Measurements from ENCODE around the gene PRSS53.

PRSS53 gene

GRCh38 chr16:31113121-31114120 lies 24.7 kb upstream of the PRSS53 start:
- no peak overlapping the region for H3K4me3 ChIP-seq (ENCODE audit: low read length)
- no peak overlapping the region for H3K27ac ChIP-seq (ENCODE audit: low read length)
- peaks cover 36% of the 10 kb centered on the region for H3K36me3 ChIP-seq (ENCODE audit: insufficient read depth, low read depth, low read length)
- no peak overlapping the region for H3K9ac ChIP-seq (ENCODE audit: low read depth, low read length)
- H3K27me3 ChIP-seq (ENCODE audit: insufficient read depth, low read length), result no peaks in the 10 kb centered on the region
- peaks cover 4% of the 10 kb centered on the region for H3K4me1 ChIP-seq (ENCODE audit: insufficient read depth, low read length)
- no peaks in the 10 kb centered on the region for H3K9me3 ChIP-seq (ENCODE audit: insufficient read depth, low read depth, low read length)

GRCh38 chr16:31112711-31113110 lies 24.0 kb upstream of the PRSS53 start:
- H3K9ac ChIP-seq (ENCODE audit: low read depth, low read length), result no peak overlapping the region
- H3K36me3 ChIP-seq (ENCODE audit: insufficient read depth, low read depth, low read length), result peaks cover 36% of the 10 kb centered on the region
- no peaks in the 10 kb centered on the region for H3K4me1 ChIP-seq (ENCODE audit: insufficient read depth, low read length)
- no peak overlapping the region for H3K27ac ChIP-seq (ENCODE audit: low read length)
- H3K4me3 ChIP-seq (ENCODE audit: low read length), result no peak overlapping the region
- no peaks in the 10 kb centered on the region for H3K9me3 ChIP-seq (ENCODE audit: insufficient read depth, low read depth, low read length)
- H3K27me3 ChIP-seq (ENCODE audit: insufficient read depth, low read length), result no peaks in the 10 kb centered on the region

GRCh38 chr16:31111881-31112466 lies 23.2 kb upstream of the PRSS53 start:
- no peak overlapping the region for H3K9ac ChIP-seq (ENCODE audit: low read depth, low read length)

GRCh38 chr16:31110106-31111034 lies 21.6 kb upstream of the PRSS53 start:
- Histone ChIP-seq H3K4me3 (ENCODE audit: low read length) (no peak overlapping the region), H3K27me3 (ENCODE audit: insufficient read depth, low read length) (no peaks in the 10 kb centered on the region), H3K9me3 (ENCODE audit: insufficient read depth, low read depth, low read length) (no peaks in the 10 kb centered on the region), H3K36me3 (ENCODE audit: insufficient read depth, low read depth, low read length) (peaks cover 36% of the 10 kb centered on the region), H3K9ac (ENCODE audit: low read depth, low read length) (no peak overlapping the region), H3K27ac (ENCODE audit: low read length) (no peak overlapping the region), H3K4me1 (ENCODE audit: insufficient read depth, low read length) (no peaks in the 10 kb centered on the region)

More at GRCh38 chr16:31111881-31112466, 23.2 kb upstream of the PRSS53 start:
- Histone ChIP-seq H3K36me3 (ENCODE audit: insufficient read depth, low read depth, low read length) (peaks cover 36% of the 10 kb centered on the region), H3K27ac (ENCODE audit: low read length) (no peak overlapping the region), H3K4me1 (ENCODE audit: insufficient read depth, low read length) (no peaks in the 10 kb centered on the region), H3K27me3 (ENCODE audit: insufficient read depth, low read length) (no peaks in the 10 kb centered on the region), H3K4me3 (ENCODE audit: low read length) (no peak overlapping the region), H3K9me3 (ENCODE audit: insufficient read depth, low read depth, low read length) (no peaks in the 10 kb centered on the region)

GRCh38 chr16:31109622-31110021 lies 20.9 kb upstream of the PRSS53 start:
- Histone ChIP-seq H3K4me1 (ENCODE audit: insufficient read depth, low read length) (no peaks in the 10 kb centered on the region), H3K9ac (ENCODE audit: low read depth, low read length) (no peak overlapping the region), H3K27me3 (ENCODE audit: insufficient read depth, low read length) (no peaks in the 10 kb centered on the region), H3K4me3 (ENCODE audit: low read length) (peak overlapping the region; percentile 78; the same call in 1 of the 2 replicates), H3K9me3 (ENCODE audit: insufficient read depth, low read depth, low read length) (no peaks in the 10 kb centered on the region), H3K27ac (ENCODE audit: low read length) (no peak overlapping the region), H3K36me3 (ENCODE audit: insufficient read depth, low read depth, low read length) (peaks cover 36% of the 10 kb centered on the region)

- Histone ChIP-seq H3K36me3 (ENCODE audit: insufficient read depth, low read depth, low read length) (peaks cover 36% of the 10 kb centered on the region), H3K27ac (ENCODE audit: low read length) (no peak overlapping the region)
These were observed 20.2 kb upstream of the PRSS53 start for GRCh38 chr16:31108794-31109558.

GRCh38 chr16:31108035-31108793 lies 19.5 kb upstream of the PRSS53 start, which contains the start of gene BCKDK:
BCKDK (plus strand) TSS chr16:31108386; CDS start chr16:31109224, 838 bp downstream.
- Histone ChIP-seq H3K4me1 (ENCODE audit: insufficient read depth, low read length) (no peaks in the 10 kb centered on the region), H3K9ac (ENCODE audit: low read depth, low read length) (peak within 1 kb of the TSS; percentile 72), H3K27ac (ENCODE audit: low read length) (no peak within 1 kb of the TSS), H3K4me3 (ENCODE audit: low read length) (peak within 1 kb of the TSS; percentile 78), H3K27me3 (ENCODE audit: insufficient read depth, low read length) (no peaks in the 10 kb centered on the region), H3K9me3 (ENCODE audit: insufficient read depth, low read depth, low read length) (no peaks in the 10 kb centered on the region), H3K36me3 (ENCODE audit: insufficient read depth, low read depth, low read length) (peaks cover 36% of the 10 kb centered on the region)

More at GRCh38 chr16:31108794-31109558, 20.2 kb upstream of the PRSS53 start:
- Histone ChIP-seq H3K4me3 (ENCODE audit: low read length) (peak overlapping the region; percentile 78), H3K4me1 (ENCODE audit: insufficient read depth, low read length) (no peaks in the 10 kb centered on the region), H3K27me3 (ENCODE audit: insufficient read depth, low read length) (no peaks in the 10 kb centered on the region), H3K9ac (ENCODE audit: low read depth, low read length) (peak overlapping the region; percentile 72), H3K9me3 (ENCODE audit: insufficient read depth, low read depth, low read length) (no peaks in the 10 kb centered on the region)

GRCh38 chr16:31107465-31107867 lies 18.7 kb upstream of the PRSS53 start:
- Histone ChIP-seq H3K9ac (ENCODE audit: low read depth, low read length) (no peak overlapping the region), H3K27ac (ENCODE audit: low read length) (no peak overlapping the region), H3K4me3 (ENCODE audit: low read length) (peak overlapping the region; percentile 78; the same call in 1 of the 2 replicates)

GRCh38 chr16:31106509-31107464 lies 18.0 kb upstream of the PRSS53 start:
- Histone ChIP-seq H3K27ac (ENCODE audit: low read length) (no peak overlapping the region), H3K4me1 (ENCODE audit: insufficient read depth, low read length) (no peaks in the 10 kb centered on the region), H3K9ac (ENCODE audit: low read depth, low read length) (no peak overlapping the region), H3K9me3 (ENCODE audit: insufficient read depth, low read depth, low read length) (no peaks in the 10 kb centered on the region), H3K27me3 (ENCODE audit: insufficient read depth, low read length) (no peaks in the 10 kb centered on the region), H3K36me3 (ENCODE audit: insufficient read depth, low read depth, low read length) (peaks cover 22% of the 10 kb centered on the region), H3K4me3 (ENCODE audit: low read length) (no peak overlapping the region)

More at GRCh38 chr16:31107465-31107867, 18.7 kb upstream of the PRSS53 start:
- H3K27me3 ChIP-seq (ENCODE audit: insufficient read depth, low read length), result no peaks in the 10 kb centered on the region
- no peaks in the 10 kb centered on the region for H3K4me1 ChIP-seq (ENCODE audit: insufficient read depth, low read length)
- peaks cover 29% of the 10 kb centered on the region for H3K36me3 ChIP-seq (ENCODE audit: insufficient read depth, low read depth, low read length)
- H3K9me3 ChIP-seq (ENCODE audit: insufficient read depth, low read depth, low read length), result no peaks in the 10 kb centered on the region

Measured in iPS-20b (cell line).